Activated CD4-positive, alpha-beta T cell treated with anti-CD3 and anti-CD28 coated beads for 1 hour (primary cell): ENCODE measurements around the gene UCP2.
"Not testable (repeated sequence)": the region's sequence is repeated elsewhere in the genome, so short reads cannot be mapped to it uniquely, and the experiment has no call there.

ENCODE experiments used
- DNase-seq: peaks from one replicate; pipeline ENCODE4 v3.0.0-alpha.2; 2020

UCP2 gene

DNA sequence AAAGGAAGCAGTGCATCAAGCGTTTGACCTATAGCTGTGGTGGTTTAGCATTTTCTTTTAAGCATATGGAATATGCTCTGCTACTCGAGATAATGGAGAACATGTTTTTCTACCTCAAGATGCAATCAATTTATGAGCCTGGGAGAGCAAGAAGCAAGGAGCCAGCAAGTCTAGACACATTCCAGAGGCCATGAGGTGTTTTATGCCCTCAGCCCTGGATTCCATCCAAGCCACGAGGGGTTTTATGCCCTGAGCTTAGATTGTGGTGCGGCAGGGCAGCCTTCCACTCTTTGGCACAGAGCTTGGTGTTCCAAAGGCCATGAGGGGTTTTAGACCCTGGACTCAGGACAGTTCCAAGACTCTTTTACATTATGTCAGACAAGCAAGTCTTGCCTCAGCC, 43.5 kb downstream of the UCP2 start:
- DNase-seq = no peak

GRCh38 chr11:73936047-73936446, 46.6 kb downstream of the UCP2 start:
- not testable (repeated sequence) for DNase-seq

DNA sequence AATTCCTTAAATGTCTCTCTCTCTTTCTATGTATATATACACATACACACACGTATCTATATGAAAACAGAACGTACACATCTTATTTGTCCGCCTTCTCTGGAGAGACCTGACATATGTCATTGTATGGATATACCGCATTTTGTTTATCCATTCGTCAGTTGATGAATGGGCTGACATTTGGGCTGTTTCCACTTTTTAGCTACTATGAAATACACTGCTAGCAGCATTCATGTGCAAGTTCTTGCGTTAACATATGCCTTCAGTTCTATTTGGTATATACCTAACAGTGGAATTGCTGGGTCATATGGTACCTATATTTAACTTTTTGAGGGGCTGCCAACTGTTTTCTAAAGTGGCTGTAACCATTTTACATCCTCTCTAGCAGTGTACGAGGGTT, 49.9 kb downstream of the UCP2 start:
- no peak for DNase-seq

- DNase-seq = no peak
Observed at GRCh38 chr11:73931951-73932350, 50.7 kb downstream of the UCP2 start.

DNA sequence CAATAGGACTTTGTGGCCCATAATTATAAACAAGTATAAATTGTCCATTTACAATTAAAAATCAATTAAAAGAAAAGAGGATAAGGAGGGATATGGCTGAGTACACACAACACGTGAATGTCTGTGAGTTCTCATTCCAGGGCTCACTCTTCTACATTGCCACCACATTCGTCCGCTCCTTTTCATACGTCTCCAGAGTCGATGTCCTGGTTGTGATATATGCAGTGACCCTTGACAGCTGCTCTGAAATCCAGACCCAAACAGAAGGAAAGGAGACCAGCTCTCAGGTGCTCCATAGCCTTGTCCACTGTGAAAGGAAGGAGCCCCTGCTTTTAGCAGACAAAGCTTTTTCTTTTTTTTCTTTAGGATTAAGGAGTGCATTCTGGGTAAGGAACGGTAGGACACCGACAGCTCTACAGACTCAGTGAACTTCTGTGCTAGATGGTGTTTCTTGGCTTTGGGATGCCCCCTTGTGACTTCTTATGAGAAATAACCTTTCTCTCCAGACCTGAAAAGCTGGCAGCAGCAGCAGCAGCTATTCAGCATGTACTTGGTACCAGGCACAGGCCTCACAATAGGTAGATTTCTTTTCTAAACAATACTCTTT, 51.5 kb downstream of the UCP2 start:
- DNase-seq = no peak

DNA sequence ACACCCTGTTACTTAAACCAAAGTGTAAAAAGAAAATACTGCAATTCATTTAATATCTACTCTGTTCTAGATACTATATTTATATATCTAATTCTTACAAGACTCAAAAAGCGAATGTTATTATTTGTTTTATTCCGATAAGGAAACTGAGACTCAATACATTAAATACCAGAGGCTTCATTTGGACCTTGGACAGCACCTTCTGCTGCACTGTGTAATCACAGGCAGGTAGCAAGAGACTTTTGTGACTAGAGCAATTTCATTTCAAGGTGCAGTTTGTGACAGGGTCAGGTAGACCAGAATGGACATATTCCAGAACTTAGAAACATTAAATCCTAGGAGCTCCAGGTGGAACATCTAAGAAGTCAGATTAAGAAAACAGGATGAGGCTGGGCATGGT, 53.3 kb downstream of the UCP2 start:
- DNase-seq = no peak
